ENCODE measurements around the gene CCNB1.
A peak's percentile ranks its signal among the peaks of the same experiment; 100 is the strongest.

The CCNB1 gene

DNA sequence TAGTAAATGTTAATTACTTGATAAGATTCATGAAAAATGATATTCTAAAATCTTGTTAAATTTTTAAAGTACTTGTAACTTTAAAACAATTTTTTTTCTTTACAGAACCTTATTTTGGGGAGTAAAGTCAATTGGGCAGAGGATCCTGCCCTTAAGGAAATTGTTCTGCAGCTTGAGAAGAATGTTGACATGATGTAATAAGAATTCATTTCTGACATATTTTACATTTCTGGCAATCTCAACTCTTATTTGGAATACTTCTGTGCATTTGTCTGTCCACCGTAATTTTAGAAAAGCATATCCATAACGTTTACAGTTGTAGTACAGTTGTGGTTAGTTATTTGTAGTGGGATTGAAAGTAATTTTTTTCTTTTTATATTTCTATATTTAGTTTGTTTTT lies 42.7 kb downstream of the CCNB1 start:
- no peak for TF ChIP-seq CTCF (conservative IDR thresholded peaks at IDR 0.05; ENCODE audit: low read length)
- DNase-seq (ENCODE audit: low read depth), result peak; percentile 60
- H3K4me3 ChIP-seq (ENCODE audit: low read length), result no peak overlapping the region

DNA sequence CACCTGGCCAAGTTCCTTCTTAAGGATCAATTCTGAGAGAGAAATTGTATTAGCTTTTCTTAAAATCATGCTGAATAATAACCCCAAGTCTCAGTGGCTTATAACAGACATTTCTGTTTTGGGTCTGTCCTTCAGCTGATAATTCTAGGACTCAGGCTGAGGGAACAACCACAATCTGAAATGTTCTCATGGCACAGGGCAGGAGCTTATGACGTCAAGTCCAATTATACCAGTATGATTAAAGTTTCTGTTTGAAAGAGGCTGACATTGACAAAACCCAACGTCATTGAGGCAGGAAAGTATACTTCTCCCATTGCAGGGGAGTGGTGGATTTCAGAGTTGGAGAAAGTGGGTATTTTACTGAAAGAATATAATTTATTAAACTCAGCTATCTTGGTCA lies 44.2 kb downstream of the CCNB1 start:
- H3K4me3 ChIP-seq (ENCODE audit: low read length), result no peak overlapping the region
- DNase-seq (ENCODE audit: low read depth), result no peak
- no peak for TF ChIP-seq CTCF (conservative IDR thresholded peaks at IDR 0.05; ENCODE audit: low read length)

DNA sequence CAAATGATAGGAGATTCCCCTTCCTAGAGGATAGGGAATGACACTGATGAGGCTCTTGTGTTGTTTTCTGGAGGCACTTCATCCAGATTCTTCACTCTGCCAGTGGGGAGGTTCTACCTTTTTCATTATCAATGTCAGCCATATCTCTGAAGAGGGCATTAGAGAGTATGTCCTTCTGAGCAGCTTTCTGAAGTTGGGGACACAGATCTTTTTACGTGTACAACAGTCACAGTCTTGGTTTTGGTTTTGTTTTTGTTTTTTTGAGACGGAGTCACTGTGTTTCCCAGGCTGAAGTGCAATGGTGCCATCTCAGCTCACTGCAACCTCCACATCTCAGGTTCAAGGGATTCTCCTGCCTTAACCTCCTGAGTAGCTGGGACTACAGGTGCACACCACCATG lies 45.1 kb downstream of the CCNB1 start:
- no peak for DNase-seq (ENCODE audit: low read depth)
- no peak overlapping the region for H3K4me3 ChIP-seq (ENCODE audit: low read length)
- no peak for TF ChIP-seq CTCF (conservative IDR thresholded peaks at IDR 0.05; ENCODE audit: low read length)

DNA sequence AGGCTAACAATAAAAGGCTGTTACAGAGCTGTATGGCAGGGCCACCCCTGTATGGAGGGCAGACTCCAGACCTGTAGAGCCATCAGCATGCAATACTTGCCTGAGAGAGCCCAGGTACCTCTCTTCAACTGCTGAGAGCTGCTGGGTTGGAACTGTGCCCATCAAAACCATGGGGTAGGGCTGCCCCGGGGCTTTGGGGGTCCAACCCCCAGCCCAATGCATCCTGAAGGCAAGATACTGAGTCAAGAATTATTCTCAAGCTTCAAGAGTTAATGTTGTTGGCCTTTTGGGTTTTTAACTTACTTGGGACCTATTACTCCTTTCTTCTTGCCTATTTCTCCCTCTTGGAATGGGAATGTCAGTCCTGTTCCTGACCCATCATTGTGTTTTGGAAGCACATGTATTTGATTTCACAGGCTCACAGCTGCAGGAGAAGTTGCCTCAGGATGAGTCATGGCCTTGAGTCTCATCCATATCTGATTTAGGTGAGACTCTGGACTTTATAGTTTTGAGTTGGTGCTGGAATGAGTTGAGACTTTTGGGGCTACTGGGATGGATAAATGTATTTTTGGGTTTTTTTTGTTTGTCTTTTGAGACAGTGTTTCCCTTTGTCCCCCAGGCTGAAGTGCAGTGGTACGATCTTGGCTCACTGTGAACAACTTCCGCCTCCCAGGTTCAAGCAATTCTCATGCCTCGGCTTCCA lies 46.7 kb downstream of the CCNB1 start:
- no peak for TF ChIP-seq CTCF (conservative IDR thresholded peaks at IDR 0.05; ENCODE audit: low read length)
- DNase-seq (ENCODE audit: low read depth), result peak; percentile 74
- no peak overlapping the region for H3K4me3 ChIP-seq (ENCODE audit: low read length)

GRCh38 chr5:69217151-69217511 lies 50.2 kb downstream of the CCNB1 start:
- no peak for DNase-seq (ENCODE audit: low read depth)
- TF ChIP-seq CTCF (conservative IDR thresholded peaks at IDR 0.05; ENCODE audit: low read length), result no peak
- H3K4me3 ChIP-seq (ENCODE audit: low read length), result peak overlapping the region; percentile 99

DNA sequence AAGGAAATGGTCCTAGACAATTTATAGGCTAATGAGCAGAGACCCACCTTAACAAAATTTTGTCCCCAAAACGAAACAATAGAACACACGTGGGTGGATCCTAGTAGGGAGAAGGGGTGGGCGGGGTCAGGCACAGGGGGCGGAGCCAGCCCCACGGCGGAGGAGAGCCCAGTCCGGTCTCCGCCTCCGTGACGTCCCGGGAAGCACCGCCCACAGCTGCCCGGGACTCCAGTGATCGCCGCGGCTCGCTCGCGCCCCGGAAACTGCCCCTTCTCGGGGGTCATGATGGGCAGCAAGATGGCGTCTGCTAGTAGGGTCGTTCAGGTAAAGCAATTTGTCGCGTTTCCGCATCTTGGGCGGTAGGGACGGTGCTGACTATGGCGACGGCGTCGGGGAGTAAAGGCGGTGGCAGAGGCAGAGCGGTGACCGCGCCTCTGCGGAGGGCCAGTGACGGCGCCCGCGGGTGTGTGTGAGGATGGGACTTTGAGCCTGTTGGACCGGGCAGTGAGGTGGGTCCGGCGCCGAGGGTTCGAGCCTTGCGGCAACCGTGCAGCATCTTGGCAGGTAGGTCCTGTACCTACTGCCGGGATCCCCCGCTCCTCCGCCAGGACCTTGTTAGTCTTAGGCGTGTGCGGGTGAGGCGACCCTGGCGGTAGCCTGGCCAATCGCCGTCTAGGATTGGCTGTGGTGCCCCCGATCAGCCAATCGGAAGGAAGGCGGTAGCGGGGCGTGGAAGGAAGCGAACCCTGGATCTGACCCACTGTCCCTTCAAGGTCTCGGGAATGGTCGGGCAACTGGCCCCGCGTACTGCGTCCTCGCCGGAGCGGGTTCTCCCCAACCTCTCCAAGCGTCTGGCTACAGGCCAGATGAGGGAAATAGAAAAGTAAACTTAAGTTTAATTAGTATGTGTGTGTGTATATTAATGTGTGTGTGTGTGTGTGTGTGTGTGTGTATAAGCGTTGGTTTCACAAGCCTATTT lies 50.9 kb downstream of the CCNB1 start:
- TF ChIP-seq CTCF (conservative IDR thresholded peaks at IDR 0.05; ENCODE audit: low read length), result peak; percentile 34
- H3K4me3 ChIP-seq (ENCODE audit: low read length), result peak overlapping the region; percentile 99
- DNase-seq (ENCODE audit: low read depth), result peak; percentile 87
